CD4-positive, alpha-beta T cell treated with Interleukin-6 at 100 ng/mL for 8 hours (primary cell): ENCODE data around the gene PNN.
A peak's percentile ranks its signal among the peaks of the same experiment; 100 is the strongest.
"Not testable (repeated sequence)": the region's sequence is repeated elsewhere in the genome, so short reads cannot be mapped to it uniquely, and the experiment has no call there.

ENCODE experiments used
- DNase-seq: peaks from one replicate; pipeline ENCODE4 v3.0.0-alpha.2; 2020; ENCODE audit warnings: mixed read lengths, low spot score

Gene PNN

GRCh38 chr14:39174560-39175444 lies at the start of gene PNN:
Gene PNN (plus strand): TSS chr14:39175254. CDS start chr14:39175280, 26 bp downstream.
- peak; percentile 98 for DNase-seq

- DNase-seq: not testable (repeated sequence)
Measured at GRCh38 chr14:39137835-39138234, 37.2 kb upstream of the PNN start.

- DNase-seq: no peak
Measured at GRCh38 chr14:39138440-39138839, 36.6 kb upstream of the PNN start.

- no peak for DNase-seq
Measured at GRCh38 chr14:39140170-39140569, 34.9 kb upstream of the PNN start.

- not testable (repeated sequence) for DNase-seq
Measured at GRCh38 chr14:39141623-39142022, 33.4 kb upstream of the PNN start.

- DNase-seq: not testable (repeated sequence)
Measured at GRCh38 chr14:39143226-39143625, 31.8 kb upstream of the PNN start.

- no peak for DNase-seq
Measured at GRCh38 chr14:39145266-39145966, 29.6 kb upstream of the PNN start.

GRCh38 chr14:39154594-39155189 lies 20.4 kb upstream of the PNN start:
- DNase-seq: no peak

GRCh38 chr14:39157491-39157890 lies 17.6 kb upstream of the PNN start:
- DNase-seq: no peak

GRCh38 chr14:39158222-39158858 lies 16.7 kb upstream of the PNN start:
- no peak for DNase-seq

- DNase-seq: no peak
Measured at GRCh38 chr14:39160494-39160893, 14.6 kb upstream of the PNN start.

GRCh38 chr14:39167797-39168320 lies 7.2 kb upstream of the PNN start:
- DNase-seq: not testable (repeated sequence)

- no peak for DNase-seq
Measured at GRCh38 chr14:39168591-39168990, 6.5 kb upstream of the PNN start.

GRCh38 chr14:39169541-39169900 lies 5.5 kb upstream of the PNN start:
- no peak for DNase-seq

GRCh38 chr14:39173198-39173597 lies 1.9 kb upstream of the PNN start:
- no peak for DNase-seq

GRCh38 chr14:39175445-39176262 lies 600 bp downstream of the PNN start:
- peak; percentile 2 for DNase-seq

- no peak for DNase-seq
Measured at GRCh38 chr14:39176263-39177167, 1.5 kb downstream of the PNN start.

GRCh38 chr14:39177168-39177545 lies 2.1 kb downstream of the PNN start:
- no peak for DNase-seq

GRCh38 chr14:39179042-39179441 lies 4.0 kb downstream of the PNN start:
- DNase-seq: no peak

- no peak for DNase-seq
Measured at GRCh38 chr14:39180553-39180952, 5.5 kb downstream of the PNN start.
